ENCODE measurements around the gene VWF.
"Not testable (repeated sequence)": the region's sequence is repeated elsewhere in the genome, so short reads cannot be mapped to it uniquely, and the experiment has no call there.

The VWF gene

DNA sequence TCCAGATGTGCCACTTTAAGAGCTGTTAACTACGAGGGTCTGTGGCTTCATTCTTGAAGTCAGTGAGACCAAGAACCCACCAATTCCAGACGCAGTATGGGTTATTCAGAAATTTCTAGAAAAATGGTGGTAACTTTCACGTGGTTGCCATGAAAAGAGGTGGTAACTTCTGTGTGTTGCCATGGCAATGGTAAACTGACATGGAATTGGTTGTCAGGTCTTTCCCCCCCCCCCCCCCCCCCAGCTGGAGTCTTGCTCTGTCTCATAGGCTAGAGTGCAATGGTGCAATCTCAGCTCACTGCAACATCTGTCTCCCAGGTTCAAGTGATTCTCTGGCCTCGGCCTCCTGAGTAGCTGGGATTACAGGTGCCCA, 18.8 kb upstream of the VWF start:
- no peak for DNase-seq

DNA sequence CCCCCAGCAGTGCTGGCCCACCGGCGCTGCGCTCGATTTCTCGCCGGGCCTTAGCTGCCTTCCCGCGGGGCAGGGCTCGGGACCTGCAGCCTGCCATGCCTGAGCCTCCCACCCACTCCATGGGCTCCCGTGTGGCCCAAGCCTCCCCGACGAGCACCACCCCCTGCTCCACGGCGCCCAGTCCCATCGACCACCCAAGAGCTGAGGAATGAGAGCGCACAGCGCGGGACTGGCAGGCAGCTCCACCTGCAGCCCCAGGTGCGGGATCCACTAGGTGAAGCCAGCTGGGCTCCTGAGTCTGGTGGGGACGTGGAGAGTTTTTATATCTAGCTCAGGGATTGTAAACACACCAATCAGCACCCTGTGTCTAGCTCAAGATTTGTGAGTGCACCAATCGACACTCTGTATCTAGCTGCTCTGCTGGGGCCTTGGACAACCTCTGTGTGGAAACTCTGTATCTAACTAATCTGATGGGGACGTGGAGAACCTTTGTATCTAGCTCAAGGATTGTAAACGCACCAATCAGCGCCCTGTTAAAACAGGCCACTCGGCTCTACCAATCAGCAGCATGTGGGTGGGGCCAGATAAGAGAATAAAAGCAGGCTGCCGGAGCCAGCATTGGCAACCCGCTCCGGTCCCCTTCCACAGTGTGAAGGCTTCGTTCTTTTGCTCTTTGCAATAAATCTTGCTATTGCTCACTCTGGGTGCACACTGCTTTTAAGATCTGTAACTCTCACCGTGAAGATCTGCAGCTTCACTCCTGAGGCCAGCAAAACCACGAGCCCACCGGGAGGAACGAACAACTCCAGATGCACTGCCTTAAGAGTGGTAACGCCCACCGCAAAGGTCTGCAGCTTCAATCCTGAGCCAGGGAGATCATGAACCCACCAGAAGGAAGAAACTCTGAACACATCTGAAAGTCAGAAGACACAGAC, 18.2 kb upstream of the VWF start:
- DNase-seq = not testable (repeated sequence)

DNA sequence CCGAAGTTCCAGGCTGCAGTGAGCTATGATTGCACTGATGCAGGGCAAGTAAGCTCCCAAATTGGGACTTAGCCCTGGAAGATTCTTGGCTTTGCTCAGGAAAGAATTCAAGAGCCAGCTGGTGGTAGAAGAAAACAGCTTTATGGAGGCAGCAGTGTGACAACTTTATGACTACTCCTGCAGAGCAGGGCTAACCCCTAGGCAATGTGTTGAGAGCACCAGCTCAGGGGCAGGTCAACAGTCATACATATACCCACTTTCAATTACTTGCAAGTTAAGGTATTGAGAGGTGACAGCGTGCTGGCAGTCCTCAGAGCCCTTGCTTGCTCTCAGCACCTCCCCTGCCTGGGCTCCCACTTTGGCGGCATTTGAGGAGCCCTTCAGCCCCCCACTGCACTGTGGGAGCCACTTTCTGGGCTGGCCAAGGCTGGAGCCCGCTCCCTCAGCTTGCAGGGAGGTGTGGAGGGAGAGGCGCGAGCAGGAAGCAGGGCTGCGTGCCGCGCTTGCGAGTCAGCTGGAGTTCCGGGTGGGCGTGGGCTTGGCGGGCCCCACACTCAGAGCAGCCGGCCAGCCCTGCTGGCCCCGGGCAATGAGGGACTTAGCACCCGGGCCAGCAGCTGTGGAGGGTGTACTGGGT, 17.4 kb upstream of the VWF start:
- not testable (repeated sequence) for DNase-seq

DNA sequence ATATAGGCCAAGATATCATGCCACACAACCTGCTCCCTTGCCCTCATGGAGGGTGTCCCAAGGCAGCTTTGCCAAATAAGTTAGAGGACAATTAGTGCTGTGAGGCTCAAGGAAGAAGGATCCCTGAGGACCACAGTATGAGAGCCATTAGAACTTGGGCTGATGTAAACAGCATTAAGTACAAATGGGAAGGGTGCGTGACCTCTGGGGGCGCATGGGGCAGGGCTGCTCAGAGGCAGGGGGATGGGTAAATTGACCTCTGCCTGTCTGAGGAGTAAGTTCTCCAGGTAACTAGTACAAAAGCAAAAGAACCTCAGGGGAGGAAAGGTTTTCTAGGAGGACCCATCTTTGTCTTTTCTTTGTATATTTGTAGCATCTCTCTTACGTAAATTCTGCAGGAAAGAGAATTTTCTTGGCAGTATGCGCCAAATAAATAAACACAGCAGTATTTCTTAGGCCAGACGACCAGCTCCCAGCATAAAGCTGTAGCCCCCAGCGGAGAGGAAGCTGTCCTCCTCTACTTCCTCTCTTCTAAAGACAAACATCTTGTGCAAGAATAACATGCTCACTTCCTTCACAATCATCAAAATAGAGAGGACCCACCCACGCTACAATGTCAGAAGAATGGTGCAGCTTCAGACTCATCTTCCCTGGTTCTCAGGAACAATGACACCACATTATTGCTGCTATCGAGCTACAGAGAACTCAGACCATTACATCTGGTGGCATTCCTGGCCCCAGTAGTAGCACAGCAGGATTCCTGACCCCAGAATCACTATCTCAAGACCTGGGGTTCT, 16.4 kb upstream of the VWF start:
- DNase-seq = no peak

DNA sequence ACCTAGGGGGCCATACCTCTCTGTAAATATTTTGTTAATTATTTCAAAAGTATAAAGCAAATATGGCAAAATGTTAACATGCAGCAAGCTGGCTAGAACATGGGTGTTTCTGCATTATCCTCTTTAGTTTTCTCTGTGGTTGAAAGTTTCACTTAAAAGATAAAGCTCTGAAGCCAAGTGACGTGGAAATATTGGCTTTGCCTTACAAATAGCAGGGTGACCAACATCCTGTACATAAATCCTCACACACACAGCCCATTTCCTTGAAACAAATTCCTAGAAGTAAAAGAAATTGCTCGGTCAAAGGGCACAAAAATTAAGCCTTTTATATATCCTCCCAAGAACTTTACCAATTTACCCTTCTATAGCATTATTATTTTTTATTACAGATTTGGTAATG, 10.6 kb upstream of the VWF start:
- no peak for DNase-seq

DNA sequence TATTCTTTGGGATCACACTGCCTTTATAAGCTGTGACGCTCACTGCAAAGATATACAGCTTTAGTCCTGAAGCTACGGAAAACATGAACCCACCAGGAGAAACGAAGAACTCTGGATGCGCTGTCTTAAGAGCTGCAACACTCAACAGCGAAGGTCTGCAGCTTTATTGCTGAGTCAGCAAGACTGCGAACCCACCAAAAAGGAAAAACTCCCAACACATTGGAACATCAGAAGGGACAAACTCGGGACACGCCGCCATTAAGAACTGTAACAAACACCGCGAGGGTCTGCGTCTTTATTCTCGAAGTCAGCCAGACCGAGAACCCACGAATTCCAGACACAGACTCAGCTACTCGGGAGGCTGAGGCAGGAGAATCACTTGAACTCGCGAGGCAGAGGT, 9.2 kb upstream of the VWF start:
- no peak for DNase-seq

DNA sequence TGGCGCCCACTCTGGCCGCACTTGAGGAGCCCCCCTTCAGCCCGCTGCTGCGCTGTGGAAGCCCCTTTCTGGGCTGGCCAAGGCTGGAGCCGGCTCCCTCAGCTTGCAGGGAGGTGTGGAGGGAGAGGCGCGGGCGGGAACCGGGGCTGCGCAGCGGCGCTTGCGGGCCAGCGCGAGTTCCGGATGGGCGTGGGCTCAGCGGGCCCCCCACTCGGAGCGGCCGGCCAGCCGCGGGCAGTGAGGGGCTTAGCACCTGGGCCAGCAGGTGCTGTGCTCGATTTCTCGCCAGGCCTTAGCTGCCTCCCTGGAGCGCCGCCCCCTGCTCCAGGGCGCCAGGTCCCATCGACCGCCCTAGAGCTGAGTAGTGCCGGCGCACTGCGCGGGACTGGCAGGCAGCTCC, 8.0 kb upstream of the VWF start:
- no peak for DNase-seq

DNA sequence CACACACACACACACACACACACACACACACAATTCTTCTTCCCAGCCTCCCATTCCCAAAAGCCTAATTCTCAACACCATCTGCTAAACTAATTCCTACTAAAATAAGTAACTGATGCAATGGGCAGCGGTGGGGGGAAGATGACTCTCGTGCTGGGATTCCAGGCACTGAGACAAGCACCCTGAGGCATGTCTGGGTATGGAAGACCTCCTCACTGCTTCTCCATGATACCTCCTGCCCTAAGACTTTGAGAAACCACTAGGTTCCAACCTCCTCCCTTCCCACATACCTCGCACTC, 789 bp upstream of the VWF start:
- no peak for DNase-seq

DNA sequence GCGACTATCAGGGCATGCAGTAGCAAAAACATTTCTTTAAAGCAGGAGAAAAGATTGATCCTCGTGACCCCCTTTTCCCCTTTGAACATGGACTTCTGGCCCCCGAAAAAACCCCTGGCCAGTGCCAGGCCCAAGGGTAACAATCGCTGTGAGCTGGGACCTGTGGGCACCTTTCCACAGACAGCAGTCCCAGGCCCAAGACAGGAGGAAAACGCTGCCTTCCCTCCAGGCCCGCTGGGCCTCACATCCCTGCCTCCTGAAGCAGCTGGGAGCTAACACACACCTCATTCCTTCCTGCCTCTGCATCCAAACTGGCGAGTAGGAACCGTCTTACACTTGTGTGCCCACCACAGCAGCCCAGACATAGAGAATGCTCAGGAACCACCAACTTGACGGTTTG, 1.2 kb downstream of the VWF start:
- DNase-seq = no peak

DNA sequence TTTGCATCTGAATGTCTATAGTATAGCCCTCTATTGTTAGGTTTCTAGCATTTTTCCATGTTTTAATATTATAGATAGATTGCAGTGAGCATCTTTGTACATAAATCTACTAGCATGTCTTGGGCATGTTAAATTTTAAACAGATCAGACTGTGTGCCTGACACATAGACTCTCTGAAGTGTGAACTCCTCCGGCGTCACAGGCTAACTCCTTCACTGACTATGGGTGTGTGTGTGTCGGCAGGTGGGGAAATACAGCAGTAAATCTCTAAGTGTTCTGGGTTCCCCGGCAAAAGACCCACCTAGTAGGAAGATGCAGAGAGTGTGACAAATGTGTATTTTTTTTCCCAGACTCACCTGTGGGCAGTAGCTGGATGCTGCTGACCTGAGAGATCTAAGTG, 2.3 kb downstream of the VWF start:
- DNase-seq = no peak

DNA sequence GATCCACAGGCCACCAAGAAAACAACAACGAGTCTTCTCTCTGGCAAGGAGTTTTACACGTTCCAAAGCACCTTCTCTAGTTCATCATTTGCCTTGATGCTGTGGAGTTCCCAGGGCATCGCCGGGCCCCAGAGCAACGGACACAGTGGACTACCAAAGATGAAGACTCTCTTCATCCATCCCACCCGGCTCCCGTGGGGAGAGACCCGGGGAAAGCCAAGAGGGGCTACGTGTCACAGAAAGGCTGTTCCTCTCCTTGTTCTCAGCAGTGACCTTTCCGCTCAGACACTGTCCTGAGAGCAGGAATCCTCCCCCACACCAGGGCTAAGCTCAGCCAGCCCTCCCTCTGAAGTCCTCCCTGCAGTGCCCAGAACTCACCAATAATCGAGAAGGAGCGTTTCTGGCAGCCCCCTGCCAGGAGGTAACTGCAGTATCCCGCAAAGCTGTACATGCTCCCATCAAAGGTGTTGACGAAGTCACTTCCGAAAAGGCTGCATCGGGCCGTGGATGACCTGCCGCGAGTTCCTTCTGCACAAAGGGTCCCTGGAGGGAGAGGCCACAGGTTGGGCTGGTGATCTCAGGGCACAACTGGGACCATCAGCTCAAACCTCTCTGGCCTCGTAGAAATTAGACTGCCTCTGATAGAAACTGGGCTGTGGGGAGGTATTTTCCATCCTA, 3.5 kb downstream of the VWF start:
- DNase-seq = no peak

DNA sequence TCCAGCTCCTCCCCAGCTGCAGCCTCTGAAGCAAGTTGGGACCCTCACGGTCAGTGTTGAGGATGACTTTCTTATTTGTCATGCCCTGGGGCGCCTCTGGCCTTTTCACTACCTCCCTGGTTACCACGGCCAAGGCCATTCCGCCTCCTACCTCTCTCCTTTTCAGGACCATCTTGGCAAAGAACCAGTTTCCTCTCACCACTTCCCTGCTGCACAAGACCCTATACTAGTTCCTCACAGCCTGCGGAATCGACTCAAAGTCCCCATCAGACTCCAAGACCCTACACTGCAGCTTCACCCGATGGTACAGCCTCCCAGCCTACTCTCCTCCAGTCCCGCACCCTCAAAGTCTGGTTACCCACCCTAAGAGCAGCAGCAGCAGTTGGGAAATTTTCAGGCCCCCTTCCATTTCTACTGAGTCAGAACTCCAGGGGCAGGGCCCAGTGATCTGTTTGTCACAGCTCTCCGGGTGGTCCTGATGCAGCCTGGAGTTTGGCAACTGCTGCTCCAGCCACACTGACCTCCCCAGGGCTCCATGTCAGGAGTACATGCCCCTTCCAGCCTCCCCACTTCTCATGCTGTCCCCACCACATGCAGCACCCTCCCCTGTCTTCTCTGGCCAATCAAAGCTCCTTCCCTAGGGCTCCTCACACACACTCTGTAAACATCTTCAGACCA, 5.4 kb downstream of the VWF start:
- DNase-seq = no peak

DNA sequence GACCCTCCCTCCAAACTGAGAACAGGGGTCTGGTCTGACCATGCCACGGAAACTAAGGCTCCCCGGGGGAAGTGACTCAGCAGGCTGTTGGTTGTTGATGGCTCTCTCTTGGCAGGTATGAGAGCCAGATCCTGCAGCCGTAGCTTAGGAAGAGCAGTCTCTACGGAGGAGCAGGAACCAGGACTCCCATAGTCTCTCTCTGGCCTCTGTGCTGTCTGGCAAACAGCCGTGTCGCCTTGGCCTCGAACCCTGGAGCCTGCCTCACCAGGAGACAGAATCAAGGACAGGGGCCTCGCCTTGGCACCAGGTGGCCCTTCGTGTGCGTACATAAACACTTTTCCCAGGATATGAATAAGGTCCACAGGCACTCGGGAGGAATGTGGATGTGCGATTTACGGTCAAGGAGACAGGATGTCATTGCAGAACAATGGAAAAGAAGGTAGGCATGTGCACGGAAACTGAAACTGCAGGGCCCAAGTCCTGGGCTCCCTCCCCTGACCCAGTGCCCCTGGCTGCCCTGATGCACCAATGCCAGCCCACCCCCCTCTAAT, 7.9 kb downstream of the VWF start:
- DNase-seq = no peak

DNA sequence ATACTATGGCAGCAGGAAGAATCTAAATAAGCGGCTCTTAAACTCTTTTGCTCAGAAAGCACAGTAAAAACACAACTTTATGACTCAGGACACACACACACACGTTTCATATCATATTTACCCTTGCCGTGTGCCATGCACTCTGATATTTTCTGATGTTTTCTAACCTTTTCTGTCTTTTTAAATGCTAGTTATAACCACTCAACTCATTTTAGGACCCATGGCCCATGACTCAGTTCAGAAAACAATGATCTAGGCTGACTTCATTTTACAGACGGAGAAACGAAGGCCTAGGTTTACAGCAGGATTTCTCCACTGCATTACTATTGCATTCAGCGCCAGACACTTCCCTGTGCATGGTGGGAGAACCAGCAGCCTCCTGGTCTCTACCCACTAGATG, 9.1 kb downstream of the VWF start:
- no peak for DNase-seq

DNA sequence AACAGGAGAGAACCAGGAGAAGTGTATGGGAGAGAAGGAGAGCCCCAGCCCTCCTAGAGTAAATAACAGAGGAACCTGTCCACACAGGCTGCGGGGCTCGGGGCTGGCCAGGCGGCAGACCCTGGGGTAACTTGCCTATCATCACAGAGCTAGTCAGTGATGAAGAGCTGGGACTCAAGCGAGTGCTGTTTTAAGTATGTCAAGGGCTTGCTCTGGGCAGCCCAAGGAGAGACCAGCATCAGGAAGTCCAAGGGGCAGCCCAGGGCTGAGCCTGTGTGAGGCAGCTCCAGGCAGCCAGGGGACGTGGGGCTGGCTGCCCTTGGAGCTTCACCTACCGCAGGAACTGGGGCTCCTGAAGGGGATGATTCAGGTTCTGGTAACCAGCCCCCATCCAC, 10.0 kb downstream of the VWF start:
- DNase-seq = no peak

DNA sequence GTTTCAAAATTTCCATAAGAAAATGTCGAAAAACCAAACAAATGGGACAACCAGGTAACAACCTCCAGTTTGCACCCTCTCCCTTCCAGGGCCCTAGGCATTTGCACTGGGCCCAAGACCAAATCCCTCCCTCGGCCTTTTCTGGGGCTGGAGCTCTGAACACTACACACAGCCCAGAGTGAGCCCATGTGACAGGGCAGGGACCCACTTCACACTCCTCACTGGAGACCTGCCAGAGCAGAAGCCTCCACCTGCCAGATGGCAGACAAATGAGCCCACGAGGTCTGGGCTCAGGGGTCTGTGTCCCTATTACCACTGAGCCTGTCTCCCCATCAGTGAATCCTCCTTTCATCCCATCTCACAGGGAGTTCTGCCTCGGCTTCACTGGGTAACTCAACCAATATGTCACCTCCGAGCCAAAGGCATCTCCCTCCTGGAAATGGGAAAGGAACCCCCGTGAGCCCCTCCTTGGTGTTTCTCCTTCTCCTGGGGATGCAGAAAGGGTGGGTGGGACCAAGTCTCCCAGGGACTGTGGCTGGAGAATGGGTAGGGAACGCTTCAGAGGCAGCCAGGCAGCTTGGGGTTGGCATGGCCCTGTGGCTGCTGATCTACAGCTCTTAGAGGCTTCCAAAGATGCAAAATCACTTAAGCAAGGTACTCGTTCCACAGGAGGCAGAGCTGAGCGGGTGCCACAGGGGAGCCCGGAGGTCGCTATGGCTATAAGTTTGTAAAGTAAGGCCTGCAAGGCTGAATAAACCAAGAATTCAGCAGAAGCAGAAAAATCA, 10.6 kb downstream of the VWF start:
- DNase-seq = no peak

DNA sequence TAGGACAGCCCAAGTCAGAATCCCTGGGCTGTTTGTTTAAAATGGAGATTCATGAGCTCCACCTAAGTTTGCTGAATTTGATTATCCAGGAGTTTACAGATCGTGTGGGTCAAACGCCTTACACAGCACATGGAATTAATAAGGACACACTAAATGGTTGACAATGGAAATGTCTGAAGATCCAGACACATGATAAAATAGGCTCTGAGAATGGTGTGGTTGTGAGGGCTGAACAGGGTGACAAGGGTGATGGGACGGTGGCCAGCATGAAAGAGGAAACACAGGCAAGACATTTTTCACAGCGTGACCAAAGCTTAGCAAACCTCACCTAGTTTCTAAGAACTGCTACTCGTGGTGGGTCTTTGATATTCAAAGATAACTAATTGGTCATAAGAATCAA, 12.5 kb downstream of the VWF start:
- no peak for DNase-seq

DNA sequence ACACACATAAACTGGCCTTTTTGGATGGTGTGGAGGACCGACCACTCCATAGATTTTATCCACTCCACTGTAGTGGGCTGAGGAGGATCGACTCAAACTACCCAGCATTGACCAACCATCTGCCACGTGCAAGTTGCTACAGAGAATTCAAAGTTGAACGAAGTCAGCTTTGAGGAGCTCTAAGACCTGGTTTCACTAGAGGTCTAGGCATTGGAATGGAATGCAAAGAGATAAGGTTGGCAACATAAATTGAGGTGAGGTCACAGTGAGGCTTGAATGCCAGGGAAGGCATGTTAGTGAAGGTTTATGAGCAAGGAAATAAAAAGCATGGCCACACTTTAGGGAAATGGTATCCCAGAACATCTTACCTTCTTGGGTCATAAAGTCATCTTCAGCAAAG, 14.5 kb downstream of the VWF start:
- DNase-seq = no peak

DNA sequence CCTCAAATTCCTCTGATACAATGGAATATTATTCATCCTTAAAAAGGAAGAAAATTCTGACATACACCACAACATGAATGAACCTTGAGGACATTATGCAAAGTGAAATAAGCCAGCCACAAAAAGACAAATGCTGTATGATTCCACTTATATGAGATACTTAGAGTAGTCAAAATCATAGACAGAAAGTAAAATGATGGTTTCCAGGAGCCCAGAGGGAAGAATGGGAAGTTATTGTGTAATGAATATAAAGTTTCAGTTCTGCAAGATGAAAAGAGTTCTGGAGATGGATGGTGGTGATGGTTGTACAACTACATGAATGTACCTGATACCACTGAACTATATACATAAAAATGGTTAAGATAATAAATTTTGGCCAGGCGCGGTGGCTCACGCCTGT, 18.3 kb downstream of the VWF start:
- no peak for DNase-seq

DNA sequence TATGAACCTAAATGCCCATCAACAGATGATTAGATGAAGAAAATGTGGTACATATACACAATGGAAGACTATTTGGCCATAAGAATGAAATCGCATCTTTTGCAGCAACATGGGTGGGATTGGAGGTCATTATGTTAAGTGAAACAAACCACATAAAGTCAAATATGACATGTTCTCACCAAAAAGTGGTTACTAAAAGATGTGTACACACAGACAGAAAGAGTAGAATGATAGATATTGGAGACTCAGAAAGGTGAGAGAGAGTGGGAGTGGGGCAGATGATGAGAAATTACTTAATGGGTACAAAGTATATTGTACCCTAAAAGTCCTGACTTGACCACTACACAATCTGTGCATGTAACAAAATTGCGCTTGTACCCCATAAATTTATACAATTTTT, 19.6 kb downstream of the VWF start:
- DNase-seq = no peak

DNA sequence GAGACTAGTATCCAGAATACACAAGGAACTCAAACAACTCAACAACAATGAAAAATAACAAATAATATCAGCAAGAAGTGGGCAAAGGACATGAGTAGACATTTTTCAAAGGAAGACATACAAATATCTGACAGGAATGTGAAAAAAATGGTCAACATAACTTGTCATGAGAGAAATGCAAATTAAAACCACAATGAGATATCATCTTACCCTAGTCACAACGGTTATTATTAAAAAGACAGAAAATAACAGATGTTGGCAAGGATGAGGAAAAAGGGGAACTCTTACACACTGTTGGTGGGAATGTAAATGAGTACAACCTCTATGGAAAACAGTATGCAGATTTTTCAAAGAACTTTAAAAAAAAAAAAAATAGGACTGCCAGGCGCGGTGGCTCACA, 20.4 kb downstream of the VWF start:
- no peak for DNase-seq

DNA sequence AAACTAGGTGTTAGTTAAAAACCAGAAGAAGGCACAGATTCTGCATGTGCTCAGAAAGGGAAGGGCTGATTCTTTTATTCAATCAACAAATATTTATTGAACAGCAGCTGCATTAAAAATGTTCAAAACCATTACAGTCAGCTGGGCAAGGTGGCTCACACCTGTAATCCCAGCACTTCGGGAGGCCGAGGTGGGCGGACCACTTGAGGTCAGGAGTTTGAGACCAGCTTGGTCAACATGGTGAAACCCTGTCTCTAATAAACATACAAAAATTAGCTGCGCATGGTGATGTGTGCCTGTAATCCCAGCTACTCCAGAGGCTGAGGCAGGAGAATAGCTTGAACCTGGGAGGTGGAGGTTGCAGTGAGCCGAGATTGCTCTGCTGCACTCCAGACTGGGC, 22.4 kb downstream of the VWF start:
- DNase-seq = not testable (repeated sequence)
